Endothelial cell (in vitro differentiated cells): ENCODE data around the gene BEST4. TPM values are rescaled to one million over a fixed set of nuclear protein-coding genes. Genes with fewer than 3 reads are reported as not detected.
"Not testable (repeated sequence)": the region's sequence is repeated elsewhere in the genome, so short reads cannot be mapped to it uniquely, and the experiment has no call there.

Experiments
- DNase-seq: peaks from one replicate; pipeline ENCODE4 v3.0.0; 2021; ENCODE audit warnings: low spot score
- H3K27ac Mint-ChIP-seq: one replicate; pipeline ENCODE4 v1.8.0; 2021; ENCODE audit warnings: mixed read lengths, inconsistent platforms; ENCODE audit not compliant: unreplicated experiment
- H3K27me3 Mint-ChIP-seq: one replicate; pipeline ENCODE4 v1.8.0; 2021; ENCODE audit warnings: mild to moderate bottlenecking, moderate library complexity, mixed read lengths, inconsistent platforms; ENCODE audit not compliant: unreplicated experiment
- H3K36me3 Mint-ChIP-seq: one replicate; pipeline ENCODE4 v1.8.0; 2021; ENCODE audit warnings: mild to moderate bottlenecking, low read depth, mixed read lengths, inconsistent platforms; ENCODE audit not compliant: unreplicated experiment
- H3K4me1 Mint-ChIP-seq: one replicate; pipeline ENCODE4 v1.8.0; 2021; ENCODE audit warnings: mild to moderate bottlenecking, mixed read lengths, inconsistent platforms; ENCODE audit not compliant: unreplicated experiment
- H3K4me3 Mint-ChIP-seq: one replicate; pipeline ENCODE4 v1.8.0; 2021; ENCODE audit warnings: mild to moderate bottlenecking, mixed read lengths, inconsistent platforms; ENCODE audit not compliant: unreplicated experiment
- H3K9me3 Mint-ChIP-seq: one replicate; pipeline ENCODE4 v1.8.0; 2021; ENCODE audit warnings: mixed read lengths, inconsistent platforms; ENCODE audit not compliant: unreplicated experiment
- CTCF ChIP-seq: fragments of 200-600 bp; sonication (generic); IDR thresholded peaks from one replicate; pipeline ENCODE4 v1.5.0; 2021; ENCODE audit warnings: antibody characterized with exemption; ENCODE audit not compliant: unreplicated experiment
- total RNA-seq: library from RNA; stranded (reverse); fragmentation: NEBNext Ultra II Directional; extraction: Animal tissue kit (Norgen Biotek cat#: 25700); gene quantifications from one replicate; pipeline ENCODE4 v1.2.1, GENCODE V29; 2021; ENCODE audit not compliant: unreplicated experiment

BEST4 gene
- total RNA-seq, 1 donor from 2014 or later, result 0.18 TPM

GRCh38 chr1:44817771-44818495 lies 30.0 kb upstream of the BEST4 start:
- no peak for TF ChIP-seq CTCF
- Mint-ChIP-seq H3K4me3 (no peak overlapping the region), H3K27ac (peak overlapping the region; percentile 37), H3K4me1 (peaks cover 24% of the 10 kb centered on the region), H3K36me3 (peaks cover 15% of the 10 kb centered on the region), H3K27me3 (peaks cover 16% of the 10 kb centered on the region), H3K9me3 (no peaks in the 10 kb centered on the region)
- no peak for DNase-seq

GRCh38 chr1:44817307-44817706 lies 29.3 kb upstream of the BEST4 start:
- TF ChIP-seq CTCF, result no peak
- Mint-ChIP-seq H3K4me1 (peaks cover 27% of the 10 kb centered on the region), H3K36me3 (peaks cover 15% of the 10 kb centered on the region), H3K9me3 (no peaks in the 10 kb centered on the region), H3K27ac (no peak overlapping the region), H3K27me3 (peaks cover 16% of the 10 kb centered on the region), H3K4me3 (peak overlapping the region; percentile 9)
- DNase-seq, result no peak

- H3K4me3 Mint-ChIP-seq, DNase-seq, H3K27ac Mint-ChIP-seq, H3K9me3 Mint-ChIP-seq: not testable (repeated sequence)
- peaks cover 33% of the 10 kb centered on the region for H3K4me1 Mint-ChIP-seq
- H3K36me3 Mint-ChIP-seq, result peaks cover 23% of the 10 kb centered on the region
- H3K27me3 Mint-ChIP-seq, result peaks cover 19% of the 10 kb centered on the region
These were observed 28.0 kb upstream of the BEST4 start for GRCh38 chr1:44815926-44816325.

- H3K27me3 Mint-ChIP-seq, result peaks cover 30% of the 10 kb centered on the region
- no peaks in the 10 kb centered on the region for H3K9me3 Mint-ChIP-seq
- no peak overlapping the region for H3K27ac Mint-ChIP-seq
- H3K4me3 Mint-ChIP-seq, result peak overlapping the region; percentile 81
- peaks cover 48% of the 10 kb centered on the region for H3K4me1 Mint-ChIP-seq
- peak; percentile 47 for DNase-seq
- peaks cover 23% of the 10 kb centered on the region for H3K36me3 Mint-ChIP-seq
- no peak for TF ChIP-seq CTCF
These were observed 25.0 kb upstream of the BEST4 start for GRCh38 chr1:44812822-44813543.

- no peak for TF ChIP-seq CTCF
- Mint-ChIP-seq H3K36me3 (peaks cover 31% of the 10 kb centered on the region), H3K4me1 (peaks cover 60% of the 10 kb centered on the region), H3K27ac (peak overlapping the region; percentile 73), H3K4me3 (peak overlapping the region; percentile 62), H3K27me3 (peaks cover 41% of the 10 kb centered on the region), H3K9me3 (no peaks in the 10 kb centered on the region)
- no peak for DNase-seq
These were observed 23.3 kb upstream of the BEST4 start for GRCh38 chr1:44811234-44811633.

- not testable (repeated sequence) for H3K4me3 Mint-ChIP-seq, DNase-seq, H3K9me3 Mint-ChIP-seq
- Mint-ChIP-seq H3K27ac (peak overlapping the region; percentile 48), H3K36me3 (peaks cover 31% of the 10 kb centered on the region), H3K27me3 (peaks cover 41% of the 10 kb centered on the region), H3K4me1 (peaks cover 60% of the 10 kb centered on the region)
These were observed 22.8 kb upstream of the BEST4 start for GRCh38 chr1:44810762-44811105.
